ENCODE measurements around the gene ANO4.

Gene ANO4

GRCh38 chr12:100995771-100996170, 201.2 kb downstream of the ANO4 start:
- no peak for DNase-seq

DNA sequence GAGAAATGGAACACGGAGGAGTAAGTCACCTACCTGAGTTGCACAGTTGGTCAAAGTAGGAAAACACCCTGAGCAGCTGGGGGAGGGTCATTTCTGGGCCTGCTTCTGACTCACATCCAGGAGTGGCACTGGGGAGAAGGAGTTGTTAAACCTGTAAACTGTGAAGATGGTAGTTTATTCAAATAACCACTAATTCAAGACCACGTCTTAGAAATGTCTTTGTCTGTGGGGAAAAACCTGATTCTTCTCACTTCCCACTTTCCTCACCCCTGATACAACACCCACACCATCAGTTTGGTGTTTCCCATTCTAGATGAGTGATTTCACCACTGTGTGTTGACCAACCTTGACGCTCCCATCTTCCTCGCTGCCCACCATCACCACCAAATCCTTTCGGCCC, 207.1 kb downstream of the ANO4 start:
- no peak for DNase-seq

- no peak for DNase-seq
Observed at GRCh38 chr12:101002696-101003419, 208.3 kb downstream of the ANO4 start.

DNA sequence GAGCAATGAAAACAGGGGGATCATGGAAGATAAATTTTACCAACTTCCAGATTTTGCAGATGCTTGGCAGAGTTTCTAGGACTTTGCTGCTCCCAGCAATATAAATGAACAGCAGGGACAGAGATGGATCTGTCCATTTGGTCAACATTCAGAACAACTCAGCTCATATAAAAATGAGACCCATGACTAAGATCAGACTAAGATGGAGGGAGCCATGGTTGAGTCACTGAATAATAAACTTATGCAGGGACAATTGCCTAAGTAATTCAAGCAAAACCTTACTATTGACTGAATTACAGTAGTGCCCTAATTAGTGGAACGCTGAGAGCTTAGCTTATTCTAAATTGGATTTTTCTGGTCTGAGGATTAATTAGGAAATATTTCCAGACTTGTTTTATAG, 210.3 kb downstream of the ANO4 start:
- DNase-seq = no peak

DNA sequence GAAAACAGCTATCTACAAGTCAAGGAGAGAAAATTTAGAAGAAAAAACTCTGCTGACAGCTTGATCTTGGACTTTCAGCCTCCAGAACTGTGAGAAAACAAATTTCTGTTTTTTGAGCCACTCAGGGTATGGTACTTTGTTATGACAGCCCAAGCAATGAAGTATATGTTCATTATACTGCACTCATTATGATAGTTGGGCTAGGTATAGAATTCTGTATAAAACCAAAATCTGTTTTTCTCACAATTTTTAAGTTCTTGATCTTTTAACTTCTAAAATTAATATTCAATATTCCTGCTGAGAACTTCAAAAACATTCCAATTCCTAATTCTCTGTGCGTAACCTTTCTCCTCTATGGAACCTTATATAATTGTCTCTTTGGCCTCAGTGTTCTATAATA, 214.7 kb downstream of the ANO4 start:
- no peak for DNase-seq

DNA sequence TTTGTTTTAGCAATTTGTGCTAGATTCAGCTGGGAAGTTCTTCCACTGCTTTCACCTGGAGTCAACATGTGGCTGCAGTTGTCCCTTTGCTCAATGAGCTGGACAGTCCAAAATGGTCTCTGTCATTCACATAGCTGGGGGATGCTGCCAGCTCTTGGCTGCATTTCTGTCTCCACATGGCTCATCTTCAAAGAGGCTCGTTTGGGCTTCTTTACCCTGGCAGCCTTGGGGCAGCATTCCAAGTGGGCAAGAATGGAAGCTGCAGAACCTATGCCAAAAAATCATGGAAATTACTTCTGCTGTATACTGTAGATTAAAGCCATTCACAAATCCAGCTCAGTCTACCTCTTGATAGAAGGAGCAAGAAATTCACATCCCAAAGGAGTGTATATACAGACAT, 216.3 kb downstream of the ANO4 start:
- no peak for DNase-seq

GRCh38 chr12:101013993-101014392, 219.4 kb downstream of the ANO4 start:
- DNase-seq = no peak

- DNase-seq = no peak
Observed at GRCh38 chr12:101015044-101015443, 220.5 kb downstream of the ANO4 start.

GRCh38 chr12:101018540-101018939, 224.0 kb downstream of the ANO4 start:
- DNase-seq = no peak

DNA sequence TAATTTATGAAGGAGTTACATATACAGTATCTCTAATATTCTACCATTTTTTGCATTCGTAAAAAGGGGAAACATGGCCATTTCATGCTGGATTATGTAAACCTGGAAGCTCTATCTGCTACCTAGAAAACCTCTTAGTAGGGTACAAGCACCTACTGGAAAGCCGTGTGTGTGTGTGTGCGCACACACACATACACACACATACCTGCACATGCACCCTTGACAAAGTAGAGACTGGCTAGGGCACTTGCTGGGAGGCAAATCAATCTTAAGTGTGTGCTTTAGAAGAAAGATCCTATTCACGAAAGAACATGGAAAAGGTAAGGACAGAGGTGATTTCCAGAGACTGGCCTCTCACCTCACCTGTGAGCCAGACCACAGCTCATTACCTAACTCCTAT, 224.6 kb downstream of the ANO4 start:
- no peak for DNase-seq

DNA sequence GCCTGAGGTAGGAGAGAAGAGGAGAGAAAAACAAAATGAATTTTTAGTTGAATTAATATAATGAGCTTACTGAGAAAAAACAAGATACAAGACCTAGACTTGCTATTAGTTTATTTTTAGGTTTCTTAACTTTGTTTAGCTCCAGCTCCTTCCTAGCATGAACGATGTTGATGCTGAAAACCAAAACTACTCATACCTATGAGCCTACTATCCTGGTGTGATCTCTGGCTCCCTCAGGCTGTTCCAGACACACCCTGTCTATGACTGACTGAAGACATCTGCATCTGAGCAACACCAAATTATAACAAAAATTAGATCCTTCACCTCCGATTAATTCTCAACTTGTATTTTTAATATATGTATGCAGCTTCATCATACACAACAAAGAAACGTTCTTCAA, 225.1 kb downstream of the ANO4 start:
- no peak for DNase-seq

GRCh38 chr12:101021442-101021841, 226.9 kb downstream of the ANO4 start:
- DNase-seq = no peak

- DNase-seq = no peak
Observed at GRCh38 chr12:101021911-101022388, 227.4 kb downstream of the ANO4 start.

- no peak for DNase-seq
Observed at GRCh38 chr12:101027200-101027599, 232.6 kb downstream of the ANO4 start.

DNA sequence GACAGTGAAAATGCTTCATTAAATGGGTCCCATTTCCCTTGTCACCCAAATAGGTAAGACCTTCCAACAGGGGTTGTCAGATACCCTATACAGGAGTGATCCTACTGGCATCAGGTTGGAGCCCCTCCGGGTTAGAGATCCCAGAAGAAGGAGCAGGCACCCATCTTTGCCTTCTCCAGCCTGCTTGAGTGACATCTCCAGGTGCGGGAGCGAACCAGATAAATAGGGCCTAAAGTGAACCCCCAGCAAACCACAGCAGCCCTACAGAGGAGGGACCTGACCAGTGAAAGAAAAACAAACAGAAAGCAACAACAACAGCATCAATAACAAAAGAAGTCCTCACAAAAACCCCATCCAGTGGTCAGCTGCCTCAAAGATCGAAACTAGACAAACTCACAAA, 233.2 kb downstream of the ANO4 start:
- no peak for DNase-seq

DNA sequence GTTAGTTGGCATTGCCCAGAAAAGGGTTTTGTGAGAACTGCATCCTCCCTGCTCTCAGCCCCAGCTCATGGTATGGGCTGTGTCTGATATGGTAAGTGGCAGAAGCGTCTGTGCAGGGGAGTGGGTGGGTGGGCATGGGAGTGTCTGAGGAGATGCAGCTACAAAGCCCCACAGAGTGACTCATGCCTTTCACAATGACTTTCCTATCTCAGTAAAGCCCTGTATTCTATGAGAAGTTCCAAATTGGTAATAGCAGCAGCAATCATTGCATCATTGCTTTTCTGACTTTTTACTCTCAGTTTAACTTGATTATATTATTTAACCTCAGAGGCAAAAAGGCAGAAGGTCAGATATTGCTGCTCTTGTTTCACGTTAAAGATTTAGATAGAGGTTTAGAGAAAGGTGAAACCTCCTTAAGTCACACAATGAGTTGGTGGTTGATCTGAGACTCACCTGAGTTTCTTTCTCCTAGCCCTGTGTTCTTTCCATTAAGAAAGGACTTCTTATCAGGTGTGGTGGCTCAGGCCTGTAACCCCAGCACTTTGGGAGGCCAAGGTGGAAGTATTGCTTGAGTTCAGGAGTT, 243.8 kb downstream of the ANO4 start:
- DNase-seq = no peak

- no peak for DNase-seq
Observed at GRCh38 chr12:101039848-101040531, 245.4 kb downstream of the ANO4 start.

- DNase-seq = no peak
Observed at GRCh38 chr12:101040936-101041335, 246.4 kb downstream of the ANO4 start.

GRCh38 chr12:101042211-101042610, 247.6 kb downstream of the ANO4 start:
- DNase-seq = no peak

DNA sequence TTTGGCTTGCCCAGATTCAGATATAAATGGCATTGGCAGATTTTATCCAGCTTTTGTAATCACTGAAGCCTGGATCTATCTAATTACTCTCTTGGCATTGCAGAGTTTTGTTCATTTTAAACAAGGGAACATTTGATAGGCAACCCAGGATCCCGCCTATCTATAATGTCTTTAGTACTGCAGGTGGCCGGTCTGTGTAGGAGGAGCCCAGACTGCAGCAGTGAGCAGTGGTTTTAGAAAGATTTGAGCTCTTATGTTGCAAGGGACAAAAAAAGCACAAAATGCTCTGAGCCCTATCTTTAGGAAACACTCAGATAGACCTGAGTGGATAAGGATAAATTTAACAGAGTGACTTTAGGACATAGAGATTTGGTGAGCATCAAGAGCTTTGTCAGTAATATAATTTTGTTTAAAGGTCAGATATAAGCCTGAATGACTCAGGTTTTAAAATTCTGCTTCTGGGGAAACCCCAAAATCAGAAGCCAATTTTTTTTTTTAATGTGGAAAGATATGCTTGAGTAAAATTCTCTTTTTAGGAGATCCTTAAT, 250.0 kb downstream of the ANO4 start:
- no peak for DNase-seq

DNA sequence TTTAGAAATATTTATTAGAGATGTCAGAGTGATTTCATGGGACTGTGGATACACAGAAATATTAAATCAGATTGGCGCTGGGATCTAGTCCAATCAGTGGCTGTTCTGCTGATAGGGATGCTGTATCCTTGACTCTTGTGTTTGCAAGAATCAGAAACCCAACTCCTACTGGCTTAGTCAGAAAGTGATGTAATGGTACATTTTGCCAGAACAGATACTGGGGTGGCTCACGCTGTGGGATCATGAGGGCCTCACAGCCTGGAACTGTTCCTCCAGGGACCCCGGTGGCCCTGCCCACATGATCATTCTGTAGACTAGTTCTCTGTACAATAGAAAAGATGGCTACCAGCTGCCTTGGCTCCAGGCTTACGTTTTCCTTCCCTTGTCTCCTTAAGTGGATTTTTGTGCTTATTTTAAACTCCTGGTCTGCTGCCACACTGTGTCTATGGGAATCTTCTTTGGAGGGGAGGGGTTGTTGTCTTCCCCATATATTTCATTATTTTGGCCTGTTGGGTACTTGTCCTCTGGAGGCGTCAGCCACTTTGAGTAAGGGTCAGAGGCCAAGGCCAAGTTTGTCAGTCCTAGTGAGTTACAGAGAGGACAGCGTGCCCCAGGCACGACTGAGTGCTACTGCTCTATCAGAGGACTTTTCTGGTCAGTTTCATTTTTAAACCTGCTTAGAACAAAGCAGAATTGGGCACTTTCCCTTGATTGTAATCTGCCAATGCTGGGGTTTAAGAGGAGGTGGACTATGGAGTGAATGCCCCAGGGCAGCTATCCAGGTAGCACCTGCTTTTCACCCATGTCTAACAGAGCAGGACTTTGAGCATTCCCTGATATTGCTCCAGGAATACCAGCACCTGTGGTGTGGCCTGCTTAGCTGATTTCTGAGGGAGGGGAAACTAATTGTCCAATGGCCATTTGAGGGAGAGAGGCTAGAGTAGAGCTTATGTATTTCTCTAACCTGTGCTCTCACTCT, 251.2 kb downstream of the ANO4 start:
- DNase-seq = no peak

GRCh38 chr12:101047652-101048051, 253.1 kb downstream of the ANO4 start:
- DNase-seq = no peak

GRCh38 chr12:101050631-101051030, 256.1 kb downstream of the ANO4 start:
- DNase-seq = no peak
